Activated T-helper 1 cell treated with anti-CD3 and anti-CD28 coated beads, Interleukin-12 subunit alpha, Interleukin-12 subunit beta, Interleukin-2, Interleukin-4 antibody, amounts not matched to agents 30 ng/mL and 10 ng/mL and 1 ng/mL, durations not matched to agents 14 hours and 24 hours and 36 hours (primary cell): ENCODE results near the gene ANKRD11. TPM values are rescaled to one million over a fixed set of nuclear protein-coding genes. Genes with fewer than 3 reads are reported as not detected.
A peak's percentile ranks its signal among the peaks of the same experiment; 100 is the strongest.
"Not testable (repeated sequence)": the region's sequence is repeated elsewhere in the genome, so short reads cannot be mapped to it uniquely, and the experiment has no call there.

Source experiments
- DNase-seq: peaks from one replicate; pipeline ENCODE4 v3.0.0; 2021; ENCODE audit warnings: low spot score
- H3K27ac Mint-ChIP-seq: one replicate; pipeline ENCODE4 v1.8.0; 2021; ENCODE audit warnings: mild to moderate bottlenecking, mixed read lengths
- H3K27me3 Mint-ChIP-seq: one replicate; pipeline ENCODE4 v1.8.0; 2022; ENCODE audit warnings: mild to moderate bottlenecking, moderate library complexity, mixed read lengths; ENCODE audit not compliant: insufficient read depth
- H3K36me3 Mint-ChIP-seq: one replicate; pipeline ENCODE4 v1.8.0; 2021; ENCODE audit warnings: low read depth, mixed read lengths
- H3K4me1 Mint-ChIP-seq: one replicate; pipeline ENCODE4 v1.8.0; 2021; ENCODE audit warnings: low read depth, mixed read lengths
- H3K4me3 Mint-ChIP-seq: one replicate; pipeline ENCODE4 v1.8.0; 2021; ENCODE audit warnings: mild to moderate bottlenecking, moderate library complexity, mixed read lengths
- H3K9me3 Mint-ChIP-seq: one replicate; pipeline ENCODE4 v1.8.0; 2021; ENCODE audit warnings: mixed read lengths
- intact Hi-C: fragments of 100-400 bp; cut with micrococcal nuclease; formaldehyde crosslinking; loops from one replicate; pipeline ENCODE4 v1.15.1; 2024
- total RNA-seq: library from RNA; stranded (reverse); gene quantifications from 2 replicates; pipeline ENCODE4 v1.2.3, GENCODE V29; 2022

The ANKRD11 gene
- total RNA-seq, 1 donor from 2014 or later: 176 TPM

- Mint-ChIP-seq H3K4me3 (no peak overlapping the region), H3K9me3 (no peaks in the 10 kb centered on the region)
Measured at GRCh38 chr16:89311636-89312035, 178.7 kb downstream of the ANKRD11 start.

DNA sequence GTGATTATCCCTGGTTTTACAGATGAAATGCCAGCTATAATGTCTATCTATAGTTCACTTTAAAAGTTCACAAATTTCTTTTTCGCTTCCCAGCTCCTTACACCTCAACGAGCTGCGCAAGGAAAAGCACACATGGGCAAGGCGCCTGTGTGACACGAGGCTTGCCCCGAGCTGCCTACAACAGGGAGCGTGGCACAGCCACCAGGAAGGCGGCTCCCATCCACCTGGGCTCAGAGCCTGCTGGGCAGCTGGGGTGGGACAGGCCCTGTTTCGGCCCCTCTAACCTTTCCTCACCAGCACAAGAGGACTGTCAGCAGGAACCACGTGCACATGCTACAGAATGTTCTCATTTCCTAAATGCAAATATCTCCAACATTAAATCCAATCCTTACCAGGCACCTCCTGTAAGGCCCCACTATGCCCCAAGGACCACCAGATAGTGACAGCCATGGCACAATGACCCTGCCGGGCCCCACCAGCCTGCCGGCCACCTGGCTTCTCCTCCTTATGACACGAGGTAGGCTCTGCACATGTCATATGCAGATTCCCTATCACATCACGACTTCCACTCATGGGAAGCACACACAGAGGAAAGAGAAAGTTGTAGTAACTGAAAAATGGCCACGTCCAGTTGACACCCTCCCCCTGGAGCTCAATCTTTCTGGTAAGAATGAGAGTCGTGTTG lies 180.8 kb downstream of the ANKRD11 start:
- H3K4me1 Mint-ChIP-seq: peaks cover 44% of the 10 kb centered on the region
- H3K9me3 Mint-ChIP-seq: no peaks in the 10 kb centered on the region
- H3K36me3 Mint-ChIP-seq: peaks cover 20% of the 10 kb centered on the region
- DNase-seq: no peak
- intact Hi-C loops: no loop called here
- H3K4me3 Mint-ChIP-seq: no peak overlapping the region
- peak overlapping the region; percentile 23 for H3K27ac Mint-ChIP-seq
- no peaks in the 10 kb centered on the region for H3K27me3 Mint-ChIP-seq

More at GRCh38 chr16:89311636-89312035, 178.7 kb downstream of the ANKRD11 start:
- no peaks in the 10 kb centered on the region for H3K27me3 Mint-ChIP-seq
- peaks cover 65% of the 10 kb centered on the region for H3K4me1 Mint-ChIP-seq
- intact Hi-C loops: no loop called here
- DNase-seq: no peak
- H3K36me3 Mint-ChIP-seq: peaks cover 19% of the 10 kb centered on the region
- H3K27ac Mint-ChIP-seq: peak overlapping the region; percentile 7

- H3K4me3 Mint-ChIP-seq: no peak overlapping the region
- no peaks in the 10 kb centered on the region for H3K9me3 Mint-ChIP-seq
- H3K27ac Mint-ChIP-seq: peak overlapping the region; percentile 64
- H3K27me3 Mint-ChIP-seq: no peaks in the 10 kb centered on the region
- intact Hi-C loops: no loop called here
- peak; percentile 21 for DNase-seq
- H3K4me1 Mint-ChIP-seq: peaks cover 35% of the 10 kb centered on the region
- H3K36me3 Mint-ChIP-seq: peaks cover 29% of the 10 kb centered on the region
Measured at GRCh38 chr16:89308391-89309333, 181.7 kb downstream of the ANKRD11 start.

DNA sequence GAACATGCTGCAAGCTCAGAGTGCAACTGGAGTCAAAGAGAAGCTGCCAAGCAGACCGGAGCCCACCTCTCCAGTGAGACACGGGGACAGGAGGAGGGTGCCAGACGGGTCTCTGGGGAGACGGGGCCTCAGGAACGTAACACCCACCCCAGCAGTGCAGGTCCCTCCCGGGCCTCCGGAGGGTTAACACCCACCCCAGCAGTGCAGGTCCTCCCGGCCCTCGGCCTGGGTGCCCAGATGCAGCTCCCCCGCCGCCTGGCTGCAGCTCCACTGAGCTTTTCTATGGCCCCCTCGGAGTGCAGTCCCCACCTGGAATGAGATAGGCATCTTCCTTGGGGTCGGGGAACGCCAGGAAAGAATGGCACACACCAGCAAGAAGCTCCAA lies 182.9 kb downstream of the ANKRD11 start:
- Mint-ChIP-seq H3K9me3 (no peaks in the 10 kb centered on the region), H3K27ac (no peak overlapping the region), H3K27me3 (no peaks in the 10 kb centered on the region), H3K36me3 (peaks cover 34% of the 10 kb centered on the region), H3K4me3 (no peak overlapping the region), H3K4me1 (peaks cover 37% of the 10 kb centered on the region)
- intact Hi-C loops: no loop called here
- no peak for DNase-seq

DNA sequence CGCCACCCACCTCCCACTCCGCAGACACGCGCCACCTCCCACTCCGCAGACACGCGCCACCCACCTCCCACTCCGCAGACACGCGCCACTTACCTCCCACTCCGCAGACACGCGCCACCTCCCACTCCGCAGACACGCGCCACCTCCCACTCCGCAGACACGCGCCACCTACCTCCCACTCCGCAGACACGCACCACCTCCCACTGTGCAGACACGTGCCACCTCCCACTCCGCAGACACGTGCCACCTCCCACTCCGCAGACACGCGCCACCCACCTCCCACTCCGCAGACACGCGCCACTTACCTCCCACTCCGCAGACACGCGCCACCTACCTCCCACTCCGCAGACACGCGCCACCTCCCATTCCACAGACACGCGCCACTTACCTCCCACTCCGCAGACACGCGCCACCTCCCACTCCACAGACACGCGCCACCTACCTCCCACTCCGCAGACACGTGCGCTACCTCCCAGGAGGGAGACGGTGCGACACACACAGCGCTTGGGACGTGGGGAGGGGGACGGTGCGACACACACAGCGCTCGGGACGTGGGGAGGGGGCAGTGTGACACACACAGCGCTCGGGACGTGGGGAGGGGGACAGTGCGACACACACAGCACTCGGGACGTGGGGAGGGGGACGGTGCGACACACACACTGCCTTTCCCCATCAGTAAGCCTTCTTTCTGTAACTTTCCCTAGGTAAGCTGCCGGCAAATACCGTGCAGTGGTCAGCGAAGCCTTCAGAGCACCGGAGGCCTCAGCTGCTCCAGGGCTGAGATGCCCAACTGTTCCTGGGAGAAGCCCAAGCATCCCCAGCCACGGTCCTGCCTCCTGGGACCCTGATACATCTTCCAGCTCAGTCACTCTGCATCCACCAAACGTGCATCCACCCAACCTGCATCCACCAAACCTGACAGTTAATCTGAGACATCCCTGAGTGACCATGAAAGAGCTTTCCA lies 183.6 kb downstream of the ANKRD11 start:
- H3K27me3 Mint-ChIP-seq, H3K9me3 Mint-ChIP-seq, intact Hi-C loops, H3K27ac Mint-ChIP-seq, H3K4me3 Mint-ChIP-seq, DNase-seq: not testable (repeated sequence)
- H3K36me3 Mint-ChIP-seq: peaks cover 34% of the 10 kb centered on the region
- peaks cover 39% of the 10 kb centered on the region for H3K4me1 Mint-ChIP-seq

- H3K9me3 Mint-ChIP-seq: no peaks in the 10 kb centered on the region
- no peak for DNase-seq
- peaks cover 25% of the 10 kb centered on the region for H3K4me1 Mint-ChIP-seq
- H3K27me3 Mint-ChIP-seq: no peaks in the 10 kb centered on the region
- peaks cover 33% of the 10 kb centered on the region for H3K36me3 Mint-ChIP-seq
- no peak overlapping the region for H3K4me3 Mint-ChIP-seq
- H3K27ac Mint-ChIP-seq: no peak overlapping the region
- intact Hi-C loops: no loop called here
Measured at GRCh38 chr16:89304941-89305705, 185.2 kb downstream of the ANKRD11 start.

DNA sequence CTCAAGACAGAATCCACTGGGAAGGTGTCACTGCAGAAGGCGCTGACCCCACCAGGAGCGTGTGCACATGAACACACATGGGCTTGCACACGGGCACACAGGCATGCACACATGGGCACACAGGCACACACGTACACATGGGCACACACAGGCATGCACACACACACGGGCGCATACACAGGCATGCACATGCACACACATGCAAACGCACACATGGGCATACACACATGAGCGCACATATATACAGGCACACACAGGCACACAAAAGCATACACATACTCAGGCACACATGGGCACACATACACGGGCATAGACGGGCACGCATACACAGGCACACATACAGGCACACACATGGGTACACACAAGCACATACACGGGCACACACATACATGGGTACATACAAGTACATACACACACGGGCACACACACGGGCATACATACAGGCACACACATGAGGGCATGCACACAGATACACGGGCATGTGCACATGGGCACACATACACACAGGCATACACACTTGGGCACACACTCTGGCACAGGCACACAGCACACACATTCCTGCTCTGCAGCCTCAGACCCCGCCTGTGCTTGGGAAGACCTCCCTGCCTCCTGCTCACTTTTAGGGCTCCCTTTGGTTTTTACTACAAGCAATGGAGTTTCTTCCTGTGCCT lies 186.0 kb downstream of the ANKRD11 start:
- intact Hi-C loops: no loop called here
- Mint-ChIP-seq H3K36me3 (peaks cover 28% of the 10 kb centered on the region), H3K9me3 (no peaks in the 10 kb centered on the region), H3K27ac (peak overlapping the region; percentile 65), H3K27me3 (no peaks in the 10 kb centered on the region), H3K4me3 (no peak overlapping the region), H3K4me1 (peaks cover 17% of the 10 kb centered on the region)
- DNase-seq: no peak

DNA sequence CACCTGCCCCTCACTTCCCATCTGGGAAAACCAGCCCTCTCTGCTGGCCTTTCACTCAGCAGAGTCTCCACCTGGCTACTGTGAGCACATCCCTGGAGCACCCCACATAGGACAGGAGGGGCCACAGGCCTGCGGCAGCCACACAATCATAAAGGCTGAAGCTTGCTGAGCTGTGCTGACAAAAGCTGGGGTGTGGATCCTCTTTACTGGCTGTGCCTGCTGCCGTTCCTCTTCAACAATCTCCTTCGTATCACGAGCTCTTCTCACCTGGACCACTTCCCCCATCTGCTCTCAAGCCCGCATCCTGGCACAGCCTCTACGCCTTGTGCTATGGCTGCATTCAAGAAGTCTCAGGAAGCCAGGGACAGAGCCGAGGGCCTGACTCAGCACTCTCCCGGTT lies 186.7 kb downstream of the ANKRD11 start:
- H3K27ac Mint-ChIP-seq: peak overlapping the region; percentile 65
- intact Hi-C loops: no loop called here
- H3K9me3 Mint-ChIP-seq: no peaks in the 10 kb centered on the region
- no peak for DNase-seq
- peaks cover 24% of the 10 kb centered on the region for H3K36me3 Mint-ChIP-seq
- peaks cover 16% of the 10 kb centered on the region for H3K4me1 Mint-ChIP-seq
- no peak overlapping the region for H3K4me3 Mint-ChIP-seq
- no peaks in the 10 kb centered on the region for H3K27me3 Mint-ChIP-seq

DNA sequence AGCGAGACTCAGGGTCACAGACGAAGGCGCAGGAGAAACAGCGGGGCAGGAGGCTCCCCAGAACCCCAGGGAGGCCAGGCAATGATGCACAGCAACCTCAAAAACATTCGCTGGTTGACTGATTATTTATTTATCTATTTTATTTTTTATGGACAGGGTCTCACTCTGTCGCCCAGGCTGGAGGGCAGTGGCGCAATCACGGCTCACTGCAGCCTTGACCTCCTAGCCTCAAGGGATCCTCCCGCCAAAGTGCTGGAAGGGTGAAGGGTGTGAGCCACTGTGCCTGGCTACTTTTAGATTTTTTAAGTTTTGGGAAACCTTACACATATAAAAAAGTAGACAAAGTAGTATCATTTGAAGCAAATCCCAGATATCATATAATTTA lies 189.4 kb downstream of the ANKRD11 start:
- Mint-ChIP-seq H3K27ac (no peak overlapping the region), H3K36me3 (peaks cover 23% of the 10 kb centered on the region), H3K4me3 (no peak overlapping the region), H3K9me3 (no peaks in the 10 kb centered on the region), H3K4me1 (peaks cover 31% of the 10 kb centered on the region), H3K27me3 (no peaks in the 10 kb centered on the region)
- intact Hi-C loops: no loop called here
- DNase-seq: no peak

DNA sequence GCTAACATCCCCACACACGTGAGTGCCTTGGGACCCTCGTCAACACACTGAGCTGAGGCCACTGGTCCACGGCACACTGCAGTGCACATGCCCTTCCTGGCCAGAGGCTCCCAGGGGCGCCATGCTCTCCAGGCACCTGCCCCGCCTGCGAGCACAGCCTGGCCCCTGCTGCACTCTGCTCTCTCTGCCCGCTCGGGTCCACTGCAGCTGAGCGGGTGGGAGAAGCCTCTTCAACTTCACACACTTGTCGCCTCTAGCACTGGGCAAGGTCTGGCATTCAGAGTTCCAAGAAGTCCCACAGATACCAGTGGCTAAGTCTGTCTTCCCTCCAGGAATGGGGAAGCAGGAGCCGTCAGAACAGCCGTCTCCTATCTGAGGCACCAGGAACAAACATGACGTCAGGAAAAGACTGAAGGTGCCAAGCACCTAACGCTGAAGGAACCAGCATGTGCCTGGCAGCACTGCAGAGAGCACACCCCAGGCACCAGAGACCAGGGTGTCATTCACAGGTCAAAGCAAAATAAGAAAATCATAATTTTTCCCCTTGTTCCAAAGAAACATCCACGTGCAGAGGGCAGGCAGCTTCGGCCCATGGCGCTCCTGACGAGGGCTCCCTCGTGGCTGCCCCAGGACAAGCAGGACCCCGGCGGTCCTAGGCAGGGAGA lies 189.9 kb downstream of the ANKRD11 start:
- Mint-ChIP-seq H3K4me1 (peaks cover 32% of the 10 kb centered on the region), H3K27me3 (no peaks in the 10 kb centered on the region), H3K9me3 (no peaks in the 10 kb centered on the region), H3K4me3 (no peak overlapping the region), H3K36me3 (peaks cover 23% of the 10 kb centered on the region), H3K27ac (no peak overlapping the region)
- intact Hi-C loops: no loop called here
- no peak for DNase-seq

DNA sequence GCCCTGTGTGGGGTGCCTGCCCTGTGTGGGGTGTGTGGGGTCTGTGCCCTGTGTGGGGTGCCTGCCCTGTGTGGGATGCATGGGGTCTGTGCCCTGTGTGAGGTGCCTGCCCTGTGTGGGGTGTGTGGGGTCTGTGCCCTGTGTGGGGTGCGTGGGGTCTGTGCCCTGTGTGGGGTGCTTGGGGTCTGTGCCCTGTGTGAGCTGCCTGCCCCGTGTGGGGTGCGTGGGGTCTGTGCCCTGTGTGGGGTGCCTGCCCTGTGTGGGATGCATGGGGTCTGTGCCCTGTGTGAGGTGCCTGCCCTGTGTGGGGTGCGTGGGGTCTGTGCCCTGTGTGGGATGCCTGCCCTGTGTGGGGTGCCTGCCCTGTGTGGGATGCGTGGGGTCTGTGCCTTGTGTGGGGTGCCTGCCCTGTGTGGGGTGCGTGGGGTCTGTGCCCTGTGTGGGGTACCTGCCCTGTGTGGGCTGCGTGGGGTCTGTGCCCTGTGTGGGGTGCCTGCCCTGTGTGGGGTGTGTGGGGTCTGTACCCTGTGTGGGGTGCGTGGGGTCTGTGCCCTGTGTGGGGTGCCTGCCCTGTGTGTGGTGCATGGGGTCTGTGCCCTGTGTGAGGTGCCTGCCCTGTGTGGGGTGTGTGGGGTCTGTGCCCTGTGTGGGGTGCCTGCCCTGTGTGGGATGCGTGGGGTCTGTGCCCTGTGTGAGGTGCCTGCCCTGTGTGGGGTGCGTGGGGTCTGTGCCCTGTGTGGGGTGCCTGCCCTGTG lies 190.8 kb downstream of the ANKRD11 start:
- H3K27ac Mint-ChIP-seq, DNase-seq, intact Hi-C loops, H3K27me3 Mint-ChIP-seq, H3K9me3 Mint-ChIP-seq, H3K4me3 Mint-ChIP-seq: not testable (repeated sequence)
- peaks cover 21% of the 10 kb centered on the region for H3K36me3 Mint-ChIP-seq
- peaks cover 32% of the 10 kb centered on the region for H3K4me1 Mint-ChIP-seq
